Thyroid gland (tissue), 4 donors: ENCODE results near the gene MYO5A. TPM values are rescaled to one million over a fixed set of nuclear protein-coding genes. Genes with fewer than 3 reads are reported as not detected.

Source experiments
- DNase-seq, 2 donors: peaks; one replicate each; pipeline ENCODE4 v3.0.0-alpha.2; 2019
- H3K27ac ChIP-seq, 3 donors: fragments of 200-600 bp; sonication (generic); 1 replicate in 2 of 3; 2 replicates in 1 of 3; pipeline ENCODE4 v1.5.1; 2016 to 2019; ENCODE audit warnings: mild to moderate bottlenecking in 1 of 3, moderate library complexity in 1 of 3
- H3K27me3 ChIP-seq: fragments of 200-600 bp; sonication (generic); one replicate; pipeline ENCODE4 v1.5.1; 2019
- H3K36me3 ChIP-seq, 2 donors: fragments of 200-600 bp; sonication (generic); one replicate each; pipeline ENCODE4 v1.5.1; 2016 to 2019
- H3K4me1 ChIP-seq, 2 donors: fragments of 200-600 bp; sonication (generic); one replicate each; pipeline ENCODE4 v1.5.1; 2017 to 2019
- H3K4me3 ChIP-seq, 3 donors: fragments of 200-600 bp; sonication (generic); replicated peaks in 1 of 3; 1 replicate in 2 of 3; 2 replicates in 1 of 3; pipeline ENCODE4 v1.5.1; 2016; ENCODE audit warnings: mild to moderate bottlenecking in 1 of 3
- H3K9me3 ChIP-seq: fragments of 200-600 bp; sonication (generic); one replicate; pipeline ENCODE4 v1.5.1; 2017
- POLR2A ChIP-seq, 2 donors: fragments of 450-650 bp; IDR thresholded peaks; one replicate each; pipeline ENCODE4 v1.6.1; 2017; ENCODE audit warnings: antibody characterized with exemption in 2 of 2, mild to moderate bottlenecking in 2 of 2, moderate library complexity in 1 of 2
- WGBS, 2 donors: methylation state at CpG; one replicate each; pipeline ENCODE4 v1.1.5; 2017; 5-methylcytosine and 5-hydroxymethylcytosine counted together
- intact Hi-C: fragments of 100-400 bp; cut with DNase I; formaldehyde crosslinking; loops from one replicate; pipeline ENCODE4 v1.15.1; 2023
- total RNA-seq, 4 donors: library from RNA; depleted of rRNA; stranded (reverse); fragments of >200 nt; gene quantifications; one replicate each; pipeline ENCODE4 v1.2.3, GENCODE V29; 2016
- TF ChIP-seq, protein P1 (sequence below), 6 experiments: fragments of 200-600 bp in 3 of 6; fragments of 450-650 bp in 3 of 6; sonication (generic) in 3 of 6; IDR thresholded peaks; one replicate each; pipeline ENCODE4 v1.5.1; 2016 to 2019; ENCODE audit warnings: antibody characterized with exemption in 6 of 6, mild to moderate bottlenecking in 2 of 6, inconsistent platforms in 1 of 6, moderate library complexity in 1 of 6

MYO5A gene
- total RNA-seq, 4 donors from 2014 or later: 23.3 to 44.1 (median 34.7) TPM

DNA sequence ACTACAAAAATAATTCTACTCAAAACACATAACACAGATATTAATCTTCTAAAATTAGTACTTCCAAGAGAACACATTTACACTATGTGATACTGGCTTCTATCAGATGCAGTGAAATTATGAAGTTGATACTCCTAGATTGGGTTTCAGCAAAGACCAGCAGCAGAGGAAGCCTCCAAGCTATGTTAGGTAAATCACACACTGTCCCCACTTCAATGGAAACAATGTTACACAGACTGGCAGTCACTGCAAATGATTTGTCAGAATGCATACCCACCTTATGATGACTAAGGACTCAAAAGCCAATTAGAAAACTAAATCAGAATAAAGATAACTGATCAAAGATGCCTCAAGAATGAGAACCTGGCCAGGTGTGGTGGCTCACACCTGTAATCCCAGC lies 143.0 kb downstream of the MYO5A start:
- intact Hi-C loops: no loop called here
- H3K36me3 ChIP-seq: peaks cover 0 to 7% of the 10 kb centered on the region in 2 donors

DNA sequence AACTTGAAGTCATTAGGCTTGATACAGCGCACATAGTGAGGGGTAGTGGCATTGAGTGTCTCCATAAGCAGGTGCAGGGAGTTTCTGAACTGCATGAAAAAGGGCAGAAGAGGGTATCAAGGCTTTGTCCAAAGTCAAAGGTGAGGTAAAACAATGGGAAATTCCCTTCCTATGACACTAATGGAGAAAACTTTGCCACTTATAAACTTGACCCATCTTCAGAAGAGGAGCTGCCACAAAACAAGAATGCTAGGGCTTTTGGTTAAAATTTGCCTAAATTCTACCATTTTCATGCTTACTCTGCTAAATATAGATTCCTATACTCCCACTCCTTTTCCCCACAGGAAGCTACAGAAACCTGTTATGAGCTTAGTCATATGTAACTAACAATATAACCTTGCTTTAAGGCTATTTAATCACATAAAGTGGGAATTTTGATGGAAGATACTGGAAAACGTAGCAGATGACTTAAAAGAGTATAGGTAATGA lies 145.5 kb downstream of the MYO5A start:
- WGBS, 2 donors: 92 to 94% methylated on average over 2 of the region's 2 CpGs
- intact Hi-C loops: no loop called here

More for the DNA sequence above, 143.0 kb downstream of the MYO5A start:
- no peaks in the 10 kb centered on the region for H3K9me3 ChIP-seq
- no peaks in the 10 kb centered on the region for H3K27me3 ChIP-seq
- DNase-seq: no peak
- H3K4me3 ChIP-seq: no peak overlapping the region
- H3K4me1 ChIP-seq: no peaks in the 10 kb centered on the region
- TF ChIP-seq, protein P1, sequence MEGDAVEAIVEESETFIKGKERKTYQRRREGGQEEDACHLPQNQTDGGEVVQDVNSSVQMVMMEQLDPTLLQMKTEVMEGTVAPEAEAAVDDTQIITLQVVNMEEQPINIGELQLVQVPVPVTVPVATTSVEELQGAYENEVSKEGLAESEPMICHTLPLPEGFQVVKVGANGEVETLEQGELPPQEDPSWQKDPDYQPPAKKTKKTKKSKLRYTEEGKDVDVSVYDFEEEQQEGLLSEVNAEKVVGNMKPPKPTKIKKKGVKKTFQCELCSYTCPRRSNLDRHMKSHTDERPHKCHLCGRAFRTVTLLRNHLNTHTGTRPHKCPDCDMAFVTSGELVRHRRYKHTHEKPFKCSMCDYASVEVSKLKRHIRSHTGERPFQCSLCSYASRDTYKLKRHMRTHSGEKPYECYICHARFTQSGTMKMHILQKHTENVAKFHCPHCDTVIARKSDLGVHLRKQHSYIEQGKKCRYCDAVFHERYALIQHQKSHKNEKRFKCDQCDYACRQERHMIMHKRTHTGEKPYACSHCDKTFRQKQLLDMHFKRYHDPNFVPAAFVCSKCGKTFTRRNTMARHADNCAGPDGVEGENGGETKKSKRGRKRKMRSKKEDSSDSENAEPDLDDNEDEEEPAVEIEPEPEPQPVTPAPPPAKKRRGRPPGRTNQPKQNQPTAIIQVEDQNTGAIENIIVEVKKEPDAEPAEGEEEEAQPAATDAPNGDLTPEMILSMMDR (IDR thresholded peaks at IDR 0.05): no peak
- no peak for TF ChIP-seq POLR2A (IDR thresholded peaks at IDR 0.05)
- no peak overlapping the region for H3K27ac ChIP-seq

DNA sequence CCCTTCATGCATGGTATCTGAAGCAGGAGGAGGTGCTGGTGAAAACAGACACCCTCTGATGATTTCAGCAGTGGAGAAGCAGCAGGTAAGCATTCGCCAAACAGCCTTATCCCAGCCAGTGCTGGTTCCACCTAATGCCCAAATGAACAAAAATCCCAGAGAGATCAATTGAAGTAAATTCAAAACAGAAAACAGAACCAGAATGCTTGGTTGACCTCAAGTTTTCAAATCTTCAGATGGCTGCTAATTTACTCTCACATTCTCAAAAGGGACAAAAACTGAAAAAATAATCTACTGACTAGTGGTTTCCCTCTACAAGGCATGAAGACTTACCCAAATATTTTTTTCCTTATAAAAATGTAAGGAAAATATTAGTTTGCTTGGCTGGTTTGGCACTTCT lies 146.0 kb downstream of the MYO5A start:
- Histone ChIP-seq H3K27me3 (no peaks in the 10 kb centered on the region), H3K9me3 (no peaks in the 10 kb centered on the region), H3K4me1 (no peaks in the 10 kb centered on the region), H3K36me3 (peaks cover 0 to 4% of the 10 kb centered on the region in 2 donors), H3K27ac (no peak overlapping the region), H3K4me3 (no peak overlapping the region)
- DNase-seq: no peak
- 96 to 100% methylated on average over 1 of the region's 1 CpG for WGBS, 2 donors
- TF ChIP-seq POLR2A (IDR thresholded peaks at IDR 0.05): no peak
- TF ChIP-seq, protein P1 (IDR thresholded peaks at IDR 0.05): no peak
- intact Hi-C loops: no loop called here

More for the DNA sequence above, 145.5 kb downstream of the MYO5A start:
- Histone ChIP-seq H3K27ac (no peak overlapping the region), H3K27me3 (no peaks in the 10 kb centered on the region), H3K36me3 (peaks cover 0 to 4% of the 10 kb centered on the region in 2 donors), H3K9me3 (no peaks in the 10 kb centered on the region), H3K4me3 (no peak overlapping the region), H3K4me1 (no peaks in the 10 kb centered on the region)
- DNase-seq: no peak
- TF ChIP-seq, protein P1 (IDR thresholded peaks at IDR 0.05): no peak
- TF ChIP-seq POLR2A (IDR thresholded peaks at IDR 0.05): no peak

DNA sequence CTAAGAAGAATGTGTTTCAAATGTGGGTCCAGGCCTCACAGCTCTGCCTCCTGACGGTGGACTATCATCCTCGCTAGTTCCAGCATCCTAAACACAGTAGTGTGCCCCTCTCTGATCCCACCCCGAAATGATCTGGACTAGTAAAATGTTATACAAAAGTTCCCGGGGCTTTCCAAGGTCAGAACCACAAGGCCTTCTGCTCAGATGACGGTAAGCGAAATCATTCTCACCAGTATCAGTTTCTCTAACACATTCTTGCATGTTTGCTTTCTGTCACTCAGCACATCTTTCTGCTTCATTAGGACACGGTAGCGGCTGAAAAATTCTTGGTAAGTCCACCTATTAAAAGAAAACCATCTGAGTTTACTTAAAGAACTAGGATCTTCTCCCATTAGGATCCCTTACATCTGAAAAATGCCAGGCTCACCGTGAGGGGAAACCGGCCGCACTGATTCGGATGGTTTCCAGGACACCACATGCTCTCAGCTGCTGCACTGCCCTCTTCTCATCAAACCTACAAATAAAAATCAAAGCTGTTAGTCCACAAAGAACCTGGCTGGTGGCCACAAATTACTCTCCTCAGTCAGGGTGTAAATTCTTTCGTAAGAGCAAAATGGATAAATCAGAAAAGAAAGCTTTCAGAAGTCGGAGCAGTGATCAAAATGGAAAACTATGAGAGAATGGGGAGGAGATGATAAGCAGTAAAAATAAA lies 149.1 kb downstream of the MYO5A start:
- Histone ChIP-seq H3K9me3 (no peaks in the 10 kb centered on the region), H3K4me3 (no peak overlapping the region), H3K27me3 (no peaks in the 10 kb centered on the region), H3K36me3 (peaks cover 16 to 17% of the 10 kb centered on the region in 2 donors), H3K27ac (no peak overlapping the region), H3K4me1 (no peaks in the 10 kb centered on the region)
- no peak for DNase-seq
- TF ChIP-seq, protein P1 (IDR thresholded peaks at IDR 0.05): no peak
- TF ChIP-seq POLR2A (IDR thresholded peaks at IDR 0.05): no peak
- intact Hi-C loops: no loop called here
- 91% methylated on average over 14 of the region's 14 CpGs for WGBS, 2 donors

DNA sequence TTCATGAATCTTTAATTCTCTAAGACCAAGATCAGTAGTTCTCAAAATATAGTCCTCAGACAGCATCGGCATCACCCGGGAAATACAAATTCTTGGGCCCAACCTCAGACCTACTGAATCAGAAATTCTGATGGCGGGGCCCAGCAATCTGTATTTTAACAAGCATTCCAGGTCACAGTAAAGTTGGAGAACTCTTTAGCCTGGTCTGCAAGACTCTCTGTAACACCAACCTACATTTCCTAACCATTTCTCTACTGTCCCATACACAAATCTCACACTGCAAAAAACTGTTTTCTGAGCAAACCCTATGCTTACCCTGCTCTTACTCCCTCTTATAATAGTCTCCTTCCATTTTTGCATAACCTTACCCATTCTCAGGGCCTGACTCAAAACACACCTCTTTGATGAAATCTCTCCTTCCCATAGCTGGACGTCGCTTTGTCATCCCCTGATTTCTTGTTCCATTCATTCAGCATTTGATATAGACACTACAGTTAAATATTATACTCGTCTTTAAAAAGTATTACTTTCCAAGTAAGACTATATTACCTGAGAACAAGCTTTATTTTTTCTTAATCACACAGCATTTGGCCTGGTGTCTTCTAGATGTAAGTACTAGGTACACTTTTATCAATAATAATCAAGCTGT lies 149.8 kb downstream of the MYO5A start:
- Histone ChIP-seq H3K27me3 (no peaks in the 10 kb centered on the region), H3K9me3 (no peaks in the 10 kb centered on the region), H3K36me3 (peaks cover 16 to 22% of the 10 kb centered on the region in 2 donors), H3K4me3 (no peak overlapping the region), H3K4me1 (no peaks in the 10 kb centered on the region), H3K27ac (no peak overlapping the region)
- no peak for TF ChIP-seq POLR2A (IDR thresholded peaks at IDR 0.05)
- TF ChIP-seq, protein P1 (IDR thresholded peaks at IDR 0.05): no peak
- WGBS, 2 donors: 96% methylated on average over 6 of the region's 6 CpGs
- intact Hi-C loops: no loop called here
- no peak for DNase-seq
